ENCODE results near the gene CCDC121.
"Not testable (repeated sequence)": the region's sequence is repeated elsewhere in the genome, so short reads cannot be mapped to it uniquely, and the experiment has no call there.

DNA sequence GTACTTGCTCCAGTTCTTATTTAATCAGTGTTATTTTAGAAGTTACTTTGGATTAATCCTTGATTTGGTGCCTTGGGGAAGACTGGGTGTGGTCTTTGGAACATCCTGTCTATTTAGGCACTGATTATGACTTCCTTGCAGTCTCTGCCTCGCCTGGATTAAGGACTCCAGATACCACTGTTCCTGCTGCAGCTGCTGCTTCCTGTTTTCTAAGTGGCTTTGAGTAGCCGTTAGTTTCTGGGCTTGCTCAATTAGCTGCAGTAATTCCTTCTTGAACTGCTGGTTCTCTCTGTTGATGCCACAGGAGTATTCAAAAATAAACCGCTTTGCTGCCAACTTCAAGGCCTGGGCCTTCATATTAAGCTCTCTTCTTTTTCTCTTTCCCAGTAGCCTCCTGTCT lies 1.9 kb downstream of the CCDC121 start:
- TF ChIP-seq, protein P1, sequence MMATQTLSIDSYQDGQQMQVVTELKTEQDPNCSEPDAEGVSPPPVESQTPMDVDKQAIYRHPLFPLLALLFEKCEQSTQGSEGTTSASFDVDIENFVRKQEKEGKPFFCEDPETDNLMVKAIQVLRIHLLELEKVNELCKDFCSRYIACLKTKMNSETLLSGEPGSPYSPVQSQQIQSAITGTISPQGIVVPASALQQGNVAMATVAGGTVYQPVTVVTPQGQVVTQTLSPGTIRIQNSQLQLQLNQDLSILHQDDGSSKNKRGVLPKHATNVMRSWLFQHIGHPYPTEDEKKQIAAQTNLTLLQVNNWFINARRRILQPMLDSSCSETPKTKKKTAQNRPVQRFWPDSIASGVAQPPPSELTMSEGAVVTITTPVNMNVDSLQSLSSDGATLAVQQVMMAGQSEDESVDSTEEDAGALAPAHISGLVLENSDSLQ (IDR thresholded peaks at IDR 0.05) = not testable (repeated sequence)
- TF ChIP-seq BHLHE40 (IDR thresholded peaks at IDR 0.05; ENCODE audit: borderline replicate concordance); FOXM1 (IDR thresholded peaks at IDR 0.05; ENCODE audit: borderline replicate concordance); ELF4 (IDR thresholded peaks at IDR 0.05); TARDBP (IDR thresholded peaks at IDR 0.05); FOXA1 (IDR thresholded peaks at IDR 0.05); SP1 (IDR thresholded peaks at IDR 0.05); ZNF384 (IDR thresholded peaks at IDR 0.05); SUZ12 (IDR thresholded peaks at IDR 0.05); ARNT (IDR thresholded peaks at IDR 0.05); LEF1 (IDR thresholded peaks at IDR 0.05; ENCODE audit: borderline replicate concordance); FOXK2 (IDR thresholded peaks at IDR 0.05); HDGF (IDR thresholded peaks at IDR 0.05; ENCODE audit: borderline replicate concordance): not testable (repeated sequence)

Data from HEK293T (cell line).